Fibroblast of lung (primary cell): ENCODE measurements around the gene PUS7. TPM values are rescaled to one million over a fixed set of nuclear protein-coding genes. Genes with fewer than 3 reads are reported as not detected.

Source experiments
- DNase-seq, 2 donors: peaks; one replicate each; pipeline versions ENCODE4 v3.0.0 to v3.0.0-alpha.2; 2010; ENCODE audit warnings: low read depth in 2 of 2
- H2AFZ ChIP-seq: 2 replicates; pipeline ENCODE4 v1.5.1; 2012; ENCODE audit warnings: low read length, control low read depth, inconsistent platforms
- H3K27ac ChIP-seq: 2 replicates; pipeline ENCODE4 v1.5.1; 2011; ENCODE audit warnings: low read length, control low read depth; ENCODE audit not compliant: insufficient read depth
- H3K27me3 ChIP-seq: 2 replicates; pipeline ENCODE4 v1.5.1; 2011; ENCODE audit warnings: mild to moderate bottlenecking, low read length; ENCODE audit not compliant: control insufficient read depth, insufficient read depth
- H3K36me3 ChIP-seq: 2 replicates; pipeline ENCODE4 v1.5.1; 2011; ENCODE audit warnings: low read length; ENCODE audit not compliant: control insufficient read depth, insufficient read depth
- H3K4me1 ChIP-seq: 2 replicates; pipeline ENCODE4 v1.5.1; 2011; ENCODE audit warnings: low read length; ENCODE audit not compliant: control insufficient read depth, insufficient read depth; ENCODE audit errors: extremely low read depth
- H3K4me2 ChIP-seq: 2 replicates; pipeline ENCODE4 v1.5.1; 2011; ENCODE audit warnings: low read length, control low read depth; ENCODE audit not compliant: insufficient read depth; ENCODE audit errors: extremely low read depth
- H3K4me3 ChIP-seq, 4 experiments: fragments of 200-600 bp in 1 of 4; sonication (generic) in 1 of 4; replicated peaks in 1 of 4; 2 replicates each; pipeline ENCODE4 v1.5.1; 2011 to 2016; ENCODE audit warnings: low read length in 4 of 4, low read depth in 3 of 4, mild to moderate bottlenecking in 3 of 4, control low read depth in 2 of 4, inconsistent platforms in 1 of 4, mixed read lengths in 1 of 4; ENCODE audit not compliant: insufficient read depth in 1 of 4; ENCODE audit errors: control extremely low read depth in 1 of 4
- H3K79me2 ChIP-seq: 2 replicates; pipeline ENCODE4 v1.5.1; 2012; ENCODE audit warnings: mild to moderate bottlenecking, low read length, inconsistent platforms; ENCODE audit not compliant: control insufficient read depth, insufficient read depth
- H3K9ac ChIP-seq: 2 replicates; pipeline ENCODE4 v1.5.1; 2011; ENCODE audit warnings: mild to moderate bottlenecking, low read length, control low read depth; ENCODE audit not compliant: insufficient read depth
- H3K9me3 ChIP-seq: 2 replicates; pipeline ENCODE4 v1.5.1; 2012; ENCODE audit warnings: low read depth, low read length; ENCODE audit not compliant: control insufficient read depth, insufficient read depth
- H4K20me1 ChIP-seq: 2 replicates; pipeline ENCODE4 v1.5.1; 2011; ENCODE audit warnings: low read length; ENCODE audit not compliant: control insufficient read depth, insufficient read depth; ENCODE audit errors: extremely low read depth
- CTCF ChIP-seq, 2 donors: IDR thresholded peaks in 1 of 2; conservative IDR thresholded peaks in 1 of 2; 1 replicate in 1 of 2; 2 replicates in 1 of 2; pipeline ENCODE4 v1.5.1; 2011 to 2012; ENCODE audit warnings: low read length in 2 of 2, control low read depth in 1 of 2, inconsistent platforms in 1 of 2, low read depth in 1 of 2, mild to moderate bottlenecking in 1 of 2
- EZH2 ChIP-seq: IDR thresholded peaks from 2 replicates; pipeline ENCODE4 v1.5.1; 2012; ENCODE audit warnings: low read length, control low read depth, mild to moderate bottlenecking; ENCODE audit errors: missing control alignments
- polyA plus RNA-seq, 2 donors: library from polyadenylated mRNA; depleted of rRNA in 1 of 2; stranded (reverse) in 1 of 2; unstranded in 1 of 2; fragments of >200 nt; gene quantifications; 2 replicates each; pipeline ENCODE4 v1.2.1, GENCODE V29; 2011 to 2012; ENCODE audit warnings: missing spikeins in 1 of 2
- total RNA-seq: library from RNA; depleted of rRNA; stranded (reverse); fragments of >200 nt; gene quantifications from 2 replicates; pipeline ENCODE4 v1.2.1, GENCODE V29; 2014

The PUS7 gene
- total and polyA plus RNA-seq, 2 donors (not counting 1 experiment from before 2014, with no cell fraction given), result 8.8 to 16.0 TPM

- H3K9ac ChIP-seq, result no peak overlapping the region
- H3K4me1 ChIP-seq, result peaks cover 4% of the 10 kb centered on the region
Observed at GRCh38 chr7:105497016-105497415, 25.1 kb downstream of the PUS7 start.

DNA sequence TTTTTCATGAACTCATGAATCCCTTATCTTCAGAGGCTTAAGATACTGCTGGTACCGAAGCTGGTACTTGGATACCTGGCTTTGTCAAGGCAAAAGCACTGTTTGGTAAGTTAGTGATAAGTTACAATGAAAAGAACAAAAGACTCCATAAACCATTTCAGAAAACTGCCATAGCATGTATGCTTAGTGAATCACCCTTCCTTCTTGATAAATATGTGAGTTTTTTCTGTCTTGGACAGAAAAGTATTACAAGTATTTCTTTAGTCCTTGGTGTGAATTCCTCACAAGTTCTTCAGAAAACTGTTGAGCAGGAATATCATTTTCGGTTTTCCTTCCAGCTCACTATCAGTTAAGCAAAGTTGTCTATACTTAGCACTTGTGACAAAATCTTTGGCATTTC is 25.6 kb downstream of the PUS7 start:
- no peaks in the 10 kb centered on the region for H3K9me3 ChIP-seq
- H3K4me3 ChIP-seq, result no peak overlapping the region
- no peaks in the 10 kb centered on the region for H3K79me2 ChIP-seq
- no peaks in the 10 kb centered on the region for H3K27me3 ChIP-seq
- H3K9ac ChIP-seq, result no peak overlapping the region
- H3K4me2 ChIP-seq, result no peak overlapping the region
- peak; percentile 11 to 87 for DNase-seq
- H2AFZ ChIP-seq, result no peak overlapping the region
- no peaks in the 10 kb centered on the region for H4K20me1 ChIP-seq
- H3K4me1 ChIP-seq, result peaks cover 4% of the 10 kb centered on the region
- no peak overlapping the region for H3K27ac ChIP-seq
- no peaks in the 10 kb centered on the region for H3K36me3 ChIP-seq
- TF ChIP-seq EZH2, result no peak
- TF ChIP-seq CTCF (conservative IDR thresholded peaks at IDR 0.05 in 1 of 2, IDR thresholded peaks at IDR 0.05 in 1 of 2; ENCODE audit: low read depth in 1 of 2, low read length in 2 of 2), result no peak

More at GRCh38 chr7:105497016-105497415, 25.1 kb downstream of the PUS7 start:
- Histone ChIP-seq H3K27me3 (no peaks in the 10 kb centered on the region), H3K27ac (no peak overlapping the region), H3K9me3 (no peaks in the 10 kb centered on the region), H3K79me2 (no peaks in the 10 kb centered on the region), H3K36me3 (no peaks in the 10 kb centered on the region), H3K4me2 (no peak overlapping the region), H3K4me3 (no peak overlapping the region), H4K20me1 (no peaks in the 10 kb centered on the region), H2AFZ (no peak overlapping the region)
- no peak for DNase-seq
- TF ChIP-seq EZH2, result no peak
- TF ChIP-seq CTCF (conservative IDR thresholded peaks at IDR 0.05 in 1 of 2, IDR thresholded peaks at IDR 0.05 in 1 of 2; ENCODE audit: low read depth in 1 of 2, low read length in 2 of 2), result no peak

- Histone ChIP-seq H4K20me1 (no peaks in the 10 kb centered on the region), H3K79me2 (no peaks in the 10 kb centered on the region), H3K9ac (no peak overlapping the region), H3K27ac (peak overlapping the region; percentile 36), H3K27me3 (no peaks in the 10 kb centered on the region), H3K4me1 (peaks cover 4% of the 10 kb centered on the region), H3K4me2 (peak overlapping the region; percentile 54), H3K4me3 (no peak overlapping the region), H2AFZ (no peak overlapping the region), H3K36me3 (no peaks in the 10 kb centered on the region), H3K9me3 (no peaks in the 10 kb centered on the region)
- peak; percentile 56 to 96 for DNase-seq
- no peak for TF ChIP-seq CTCF (conservative IDR thresholded peaks at IDR 0.05 in 1 of 2, IDR thresholded peaks at IDR 0.05 in 1 of 2; ENCODE audit: low read depth in 1 of 2, low read length in 2 of 2)
- TF ChIP-seq EZH2, result no peak
Observed at GRCh38 chr7:105493923-105494315, 28.2 kb downstream of the PUS7 start.
